IPS DF 6.9 (cell line): ENCODE results near the gene TTC27.

ENCODE experiments used
- DNase-seq: peaks from one replicate; pipeline ENCODE4 v3.0.0-alpha.2; 2013; ENCODE audit warnings: low read depth, low spot score
- H3K27ac ChIP-seq: one replicate; pipeline ENCODE4 v1.5.1; 2013; ENCODE audit warnings: low read length, control low read depth
- H3K27me3 ChIP-seq: 2 replicates; pipeline ENCODE4 v1.6.1; 2013; ENCODE audit warnings: mild to moderate bottlenecking, low read length; ENCODE audit not compliant: control insufficient read depth, insufficient read depth
- H3K36me3 ChIP-seq: 2 replicates; pipeline ENCODE4 v1.6.1; 2013; ENCODE audit warnings: low read length; ENCODE audit not compliant: control insufficient read depth, insufficient read depth
- H3K4me1 ChIP-seq: 2 replicates; pipeline ENCODE4 v1.6.1; 2013; ENCODE audit warnings: low read length; ENCODE audit not compliant: control insufficient read depth, insufficient read depth
- H3K4me3 ChIP-seq: 2 replicates; pipeline ENCODE4 v1.5.1; 2013; ENCODE audit warnings: mild to moderate bottlenecking, low read length
- H3K9me3 ChIP-seq: 2 replicates; pipeline ENCODE4 v1.6.1; 2013; ENCODE audit warnings: low read length, inconsistent platforms; ENCODE audit not compliant: control insufficient read depth, insufficient read depth
- WGBS: extraction: QIAGEN DNeasy Blood & Tissue Kit; methylation state at CpG from one replicate; pipeline ENCODE4 v1.1.7; 2013; ENCODE audit warnings: mixed read lengths, missing lambda C conversion rate; ENCODE audit not compliant: insufficient read length, insufficient coverage; 5-methylcytosine and 5-hydroxymethylcytosine counted together

Gene TTC27

DNA sequence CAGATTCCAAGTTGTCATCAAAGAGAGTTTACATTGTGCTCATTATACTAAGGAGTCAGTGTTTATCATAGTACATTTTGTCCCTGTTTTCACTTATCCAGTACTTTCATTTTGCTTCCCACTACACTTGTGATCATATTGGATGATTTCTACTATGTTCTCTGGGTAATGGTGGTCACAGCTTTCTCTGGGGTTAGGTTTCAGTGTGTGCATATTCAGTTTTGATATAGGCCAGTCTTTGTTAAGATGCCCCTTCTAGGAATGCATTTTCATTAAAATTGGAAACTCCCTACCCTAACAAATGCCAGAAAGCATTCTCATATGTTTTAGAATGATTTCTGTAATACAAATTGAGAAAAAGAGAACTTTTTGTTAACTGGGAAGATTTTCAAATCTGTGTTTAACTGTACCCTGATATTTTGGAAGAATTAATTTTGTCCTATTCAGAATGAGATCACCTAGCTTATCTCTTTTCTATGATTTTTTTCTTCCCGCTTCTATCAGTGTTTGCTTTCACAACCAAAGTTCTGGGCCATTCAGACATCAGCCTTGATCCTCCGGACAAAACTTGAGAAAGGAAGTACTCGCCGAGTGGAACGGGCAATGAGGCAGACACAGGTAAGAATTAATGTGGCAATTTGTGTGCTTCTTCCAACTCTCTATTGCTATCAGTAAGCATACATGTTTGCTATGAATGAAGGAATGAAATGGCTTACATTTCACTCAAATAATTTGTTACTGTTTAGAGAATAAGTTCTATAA, 74.6 kb downstream of the TTC27 start:
- Histone ChIP-seq H3K36me3 (no peaks in the 10 kb centered on the region), H3K4me3 (no peak overlapping the region), H3K4me1 (no peaks in the 10 kb centered on the region), H3K9me3 (no peaks in the 10 kb centered on the region), H3K27me3 (no peaks in the 10 kb centered on the region), H3K27ac (no peak overlapping the region)
- no peak for DNase-seq
- WGBS: no CpG with 5 or more reads among the region's 5 CpGs

DNA sequence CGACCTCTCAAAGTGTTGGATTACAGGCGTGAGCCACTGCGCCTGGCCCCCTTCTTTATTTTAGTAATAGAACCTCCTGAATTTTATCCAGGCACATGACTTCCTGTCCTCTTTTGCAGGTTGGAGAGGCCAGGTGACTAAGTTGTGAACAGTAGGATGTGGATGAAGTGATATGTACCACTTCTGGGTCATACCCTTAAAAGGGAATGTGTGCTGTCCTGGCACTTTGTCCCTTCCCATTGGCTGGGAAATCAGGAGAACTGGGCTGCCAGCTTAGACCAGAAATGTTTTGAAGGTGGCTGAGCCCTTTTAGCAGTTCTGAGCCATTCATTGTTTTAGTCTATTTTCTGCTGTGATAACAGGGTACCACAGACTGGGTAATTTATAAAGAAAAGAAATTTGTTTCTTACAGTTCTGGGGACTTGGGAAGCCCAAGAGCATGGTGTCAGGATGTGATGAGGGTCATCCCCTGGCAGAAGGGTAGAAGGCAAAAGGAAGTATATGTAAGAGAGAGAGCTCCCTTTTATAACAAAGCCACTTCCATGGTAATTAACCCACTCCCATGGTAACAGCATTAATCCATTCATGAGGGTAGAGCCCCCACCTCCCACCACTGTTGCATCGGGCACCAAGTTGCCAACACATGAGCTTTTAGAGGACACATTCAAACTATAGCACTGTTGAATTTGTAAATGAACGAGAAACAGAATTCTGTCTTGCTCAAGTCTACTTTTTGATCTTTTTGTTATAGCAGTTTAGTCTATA, 79.1 kb downstream of the TTC27 start:
- no peaks in the 10 kb centered on the region for H3K36me3 ChIP-seq
- no peaks in the 10 kb centered on the region for H3K9me3 ChIP-seq
- no peaks in the 10 kb centered on the region for H3K4me1 ChIP-seq
- no peaks in the 10 kb centered on the region for H3K27me3 ChIP-seq
- DNase-seq: no peak
- no CpG with 5 or more reads among the region's 5 CpGs for WGBS
- H3K27ac ChIP-seq: no peak overlapping the region
- no peak overlapping the region for H3K4me3 ChIP-seq

DNA sequence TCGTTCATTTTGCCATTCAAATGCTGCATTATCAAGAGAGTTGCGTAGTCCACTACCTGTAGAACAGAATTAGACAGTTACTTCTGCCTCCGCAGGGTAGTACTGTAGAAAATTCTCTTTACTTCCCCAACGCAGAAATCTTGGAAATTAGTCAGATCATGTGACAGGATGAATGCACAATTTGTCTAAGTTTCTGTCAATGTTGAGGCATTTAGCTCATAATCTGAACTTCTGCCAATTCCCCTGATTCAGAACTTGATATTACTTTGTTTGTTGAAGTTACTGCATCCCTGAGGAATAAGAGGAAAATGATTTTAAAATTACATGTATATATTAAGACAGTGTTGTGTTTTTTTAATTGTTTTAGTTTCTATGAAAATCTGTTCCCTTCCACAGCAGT, 83.4 kb downstream of the TTC27 start:
- no CpG with 5 or more reads among the region's 4 CpGs for WGBS
- no peak for DNase-seq
- Histone ChIP-seq H3K9me3 (no peaks in the 10 kb centered on the region), H3K4me3 (no peak overlapping the region), H3K36me3 (no peaks in the 10 kb centered on the region), H3K27me3 (no peaks in the 10 kb centered on the region), H3K27ac (no peak overlapping the region), H3K4me1 (no peaks in the 10 kb centered on the region)

DNA sequence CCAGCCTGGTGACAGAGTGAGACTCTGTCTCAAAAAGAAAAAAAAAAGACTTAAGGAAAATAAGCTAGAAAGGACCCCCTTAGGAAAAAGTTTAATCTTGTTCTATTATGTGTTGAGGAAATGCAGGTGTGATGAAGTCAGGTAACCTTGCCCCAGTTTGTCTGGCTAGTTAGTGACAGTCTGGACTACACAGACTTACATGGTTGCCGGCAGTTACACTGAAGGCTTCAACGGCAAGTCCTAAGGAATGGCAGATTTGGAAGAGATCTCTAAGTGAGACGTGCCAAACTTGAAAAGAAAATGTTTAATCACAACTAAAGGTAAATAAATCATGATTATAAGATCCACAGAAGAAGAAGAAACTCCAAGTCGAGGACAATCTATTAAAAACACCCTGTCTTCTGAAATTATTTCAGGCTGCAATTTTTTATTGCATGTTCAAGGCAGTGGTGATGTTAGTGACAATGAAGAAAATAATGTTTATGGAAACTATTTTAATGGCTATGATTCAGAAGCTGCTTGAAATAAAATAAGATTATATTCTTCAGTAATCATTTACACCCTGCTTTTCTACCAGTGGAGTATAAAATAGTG, 84.2 kb downstream of the TTC27 start:
- no CpG with 5 or more reads among the region's 4 CpGs for WGBS
- no peaks in the 10 kb centered on the region for H3K9me3 ChIP-seq
- no peak overlapping the region for H3K27ac ChIP-seq
- DNase-seq: no peak
- H3K4me3 ChIP-seq: no peak overlapping the region
- H3K36me3 ChIP-seq: no peaks in the 10 kb centered on the region
- H3K4me1 ChIP-seq: no peaks in the 10 kb centered on the region
- H3K27me3 ChIP-seq: no peaks in the 10 kb centered on the region

DNA sequence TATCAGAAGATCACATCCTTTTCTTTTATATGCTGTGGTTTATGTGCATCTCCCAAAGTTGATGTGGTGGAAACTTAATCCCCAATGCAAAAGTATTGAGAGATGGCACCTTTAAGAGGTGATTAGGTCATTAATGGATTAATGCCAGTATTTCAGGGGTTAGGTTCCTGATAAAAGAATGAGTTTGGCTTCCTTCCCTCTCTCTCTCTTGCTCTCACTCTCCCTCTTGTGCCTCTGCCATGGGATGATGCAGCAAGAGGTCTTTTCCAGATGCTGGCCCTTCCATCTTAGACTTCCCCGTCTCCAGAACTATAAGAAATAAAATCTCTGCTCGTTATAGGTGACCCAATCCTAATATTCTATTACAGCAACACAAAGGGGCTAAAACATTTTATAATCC, 85.0 kb downstream of the TTC27 start:
- Histone ChIP-seq H3K9me3 (no peaks in the 10 kb centered on the region), H3K36me3 (no peaks in the 10 kb centered on the region), H3K27ac (no peak overlapping the region), H3K27me3 (no peaks in the 10 kb centered on the region), H3K4me1 (no peaks in the 10 kb centered on the region), H3K4me3 (no peak overlapping the region)
- no CpG with 5 or more reads among the region's 2 CpGs for WGBS
- DNase-seq: no peak

DNA sequence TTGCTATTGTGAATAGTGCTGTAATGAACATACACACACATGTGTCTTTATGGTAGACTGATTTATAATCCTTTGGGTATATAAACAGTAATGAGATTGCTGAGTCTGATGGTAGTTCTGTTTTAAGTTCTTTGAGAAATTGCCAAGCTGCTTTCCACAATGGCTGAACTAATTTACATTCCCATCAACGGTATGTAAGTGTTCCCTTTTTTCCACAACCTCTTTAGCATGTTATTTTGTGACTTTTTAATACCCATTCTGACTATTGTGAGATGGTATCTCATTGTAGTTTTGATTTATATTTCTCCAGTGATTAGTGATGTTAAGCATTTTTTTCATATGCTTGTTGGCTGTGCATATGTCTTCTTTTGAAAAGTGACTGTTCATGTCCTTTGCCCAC, 86.7 kb downstream of the TTC27 start:
- Histone ChIP-seq H3K27me3 (no peaks in the 10 kb centered on the region), H3K27ac (no peak overlapping the region), H3K9me3 (no peaks in the 10 kb centered on the region), H3K4me1 (no peaks in the 10 kb centered on the region), H3K4me3 (no peak overlapping the region), H3K36me3 (no peaks in the 10 kb centered on the region)
- WGBS: no CpG with 5 or more reads among the region's 1 CpG
- DNase-seq: no peak

DNA sequence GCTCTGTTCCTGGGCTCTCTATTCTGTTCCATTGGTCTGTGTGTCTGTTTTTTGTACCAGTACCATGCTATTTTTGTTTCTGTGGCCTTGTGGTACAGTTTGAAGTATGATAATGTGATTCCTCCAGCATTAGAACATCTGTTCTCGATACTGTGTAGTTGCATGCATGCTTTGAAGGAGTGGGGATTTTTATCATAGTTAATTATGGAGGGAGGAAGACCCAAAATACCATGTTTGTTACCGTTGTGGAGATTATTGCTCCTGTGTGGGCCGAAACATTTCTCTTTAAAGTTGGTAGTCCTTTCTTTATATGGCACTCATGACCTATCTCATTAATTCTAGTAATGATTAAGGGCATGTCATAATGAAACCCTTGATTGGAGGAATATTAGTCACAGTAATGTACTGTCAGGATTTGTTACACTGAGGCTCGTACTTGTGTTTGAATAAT, 87.6 kb downstream of the TTC27 start:
- Histone ChIP-seq H3K27me3 (no peaks in the 10 kb centered on the region), H3K36me3 (no peaks in the 10 kb centered on the region), H3K4me1 (no peaks in the 10 kb centered on the region), H3K27ac (no peak overlapping the region), H3K9me3 (no peaks in the 10 kb centered on the region), H3K4me3 (no peak overlapping the region)
- DNase-seq: no peak
- no CpG with 5 or more reads among the region's 4 CpGs for WGBS

DNA sequence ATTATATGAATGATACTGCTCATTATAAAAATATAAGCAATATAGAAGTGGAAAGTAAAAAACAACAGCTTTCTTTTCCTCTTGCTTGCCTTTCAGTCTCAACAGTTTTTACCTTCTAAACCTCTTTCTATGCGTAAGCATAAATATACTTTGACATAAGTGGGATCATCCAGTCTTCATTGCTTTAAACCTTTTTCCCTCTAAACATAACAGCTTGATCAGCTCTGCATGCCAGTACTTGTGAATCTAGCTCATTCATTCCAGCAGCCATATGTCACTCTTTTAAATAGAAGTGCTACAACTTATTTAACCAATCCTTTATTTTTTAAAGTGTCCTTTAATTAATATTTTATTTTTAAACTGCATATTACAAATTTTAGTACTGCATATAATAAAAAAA, 88.1 kb downstream of the TTC27 start:
- H3K27me3 ChIP-seq: no peaks in the 10 kb centered on the region
- no peaks in the 10 kb centered on the region for H3K4me1 ChIP-seq
- H3K4me3 ChIP-seq: no peak overlapping the region
- H3K36me3 ChIP-seq: no peaks in the 10 kb centered on the region
- WGBS: no CpG with 5 or more reads among the region's 1 CpG
- H3K9me3 ChIP-seq: no peaks in the 10 kb centered on the region
- no peak overlapping the region for H3K27ac ChIP-seq
- DNase-seq: no peak

DNA sequence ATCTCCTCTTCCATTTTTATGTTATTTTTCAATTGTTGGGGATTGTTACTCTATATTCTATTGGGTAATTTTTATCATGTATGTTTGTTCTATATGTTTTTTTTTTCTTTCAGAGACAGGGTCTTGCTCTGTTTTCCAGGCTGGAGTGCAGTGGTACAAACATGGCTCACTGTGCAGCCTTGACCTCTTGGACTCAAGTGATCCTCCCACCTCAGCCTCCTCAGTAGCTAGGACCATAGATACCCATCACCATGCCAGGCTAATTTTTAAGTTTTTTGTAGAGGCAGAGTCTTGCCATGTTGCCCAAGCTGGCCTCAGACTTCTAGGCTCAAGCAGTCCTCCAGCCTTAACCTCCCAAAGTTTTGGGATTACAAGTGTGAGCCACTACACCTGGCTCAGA, 88.7 kb downstream of the TTC27 start:
- H3K27ac ChIP-seq: no peak overlapping the region
- H3K36me3 ChIP-seq: no peaks in the 10 kb centered on the region
- H3K27me3 ChIP-seq: no peaks in the 10 kb centered on the region
- no peaks in the 10 kb centered on the region for H3K4me1 ChIP-seq
- H3K9me3 ChIP-seq: no peaks in the 10 kb centered on the region
- H3K4me3 ChIP-seq: no peak overlapping the region
- DNase-seq: no peak

DNA sequence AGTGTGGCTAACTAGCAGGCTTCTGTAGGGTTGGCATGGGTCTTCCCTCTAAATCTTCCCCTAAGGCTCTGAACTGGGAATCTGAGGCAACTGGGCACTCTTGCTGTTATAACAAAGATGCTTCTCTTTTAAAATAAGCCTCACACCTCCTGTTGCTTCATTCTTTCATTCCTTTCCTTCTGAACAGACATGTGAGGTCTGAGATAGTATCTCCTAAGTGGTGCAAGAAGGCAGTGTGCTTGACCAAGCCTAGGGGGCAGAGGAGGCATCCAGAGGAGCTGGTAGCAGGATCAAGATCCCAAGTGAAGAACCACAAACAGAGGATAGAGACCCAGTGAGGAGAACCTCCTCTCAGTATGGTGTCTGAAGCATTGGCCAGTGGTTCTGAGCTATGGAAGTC, 90.9 kb downstream of the TTC27 start:
- H3K27ac ChIP-seq: no peak overlapping the region
- no peak for DNase-seq
- no peaks in the 10 kb centered on the region; the same call in 1 of the 2 replicates for H3K27me3 ChIP-seq
- H3K9me3 ChIP-seq: no peaks in the 10 kb centered on the region
- H3K4me1 ChIP-seq: no peaks in the 10 kb centered on the region
- H3K36me3 ChIP-seq: no peaks in the 10 kb centered on the region
- H3K4me3 ChIP-seq: no peak overlapping the region
